ENCODE results near the gene C1orf159.

Gene C1orf159

GRCh38 chr1:1092894-1093609 lies 22.8 kb downstream of the C1orf159 start:
- Histone ChIP-seq H3K4me1 (no peaks in the 10 kb centered on the region), H3K27ac (no peak overlapping the region), H3K36me3 (peaks cover 0 to 11% (median 0%) of the 10 kb centered on the region in 3 donors), H3K9me3 (no peaks in the 10 kb centered on the region), H3K27me3 (no peaks in the 10 kb centered on the region), H3K4me3 (no peak overlapping the region)
- intact Hi-C loops (cut with DNase I; ENCODE audit: low total_unique reads), result no loop called here
- TF ChIP-seq CTCF (IDR thresholded peaks at IDR 0.05), result no peak
- peak; percentile 12 to 17 for DNase-seq

DNA sequence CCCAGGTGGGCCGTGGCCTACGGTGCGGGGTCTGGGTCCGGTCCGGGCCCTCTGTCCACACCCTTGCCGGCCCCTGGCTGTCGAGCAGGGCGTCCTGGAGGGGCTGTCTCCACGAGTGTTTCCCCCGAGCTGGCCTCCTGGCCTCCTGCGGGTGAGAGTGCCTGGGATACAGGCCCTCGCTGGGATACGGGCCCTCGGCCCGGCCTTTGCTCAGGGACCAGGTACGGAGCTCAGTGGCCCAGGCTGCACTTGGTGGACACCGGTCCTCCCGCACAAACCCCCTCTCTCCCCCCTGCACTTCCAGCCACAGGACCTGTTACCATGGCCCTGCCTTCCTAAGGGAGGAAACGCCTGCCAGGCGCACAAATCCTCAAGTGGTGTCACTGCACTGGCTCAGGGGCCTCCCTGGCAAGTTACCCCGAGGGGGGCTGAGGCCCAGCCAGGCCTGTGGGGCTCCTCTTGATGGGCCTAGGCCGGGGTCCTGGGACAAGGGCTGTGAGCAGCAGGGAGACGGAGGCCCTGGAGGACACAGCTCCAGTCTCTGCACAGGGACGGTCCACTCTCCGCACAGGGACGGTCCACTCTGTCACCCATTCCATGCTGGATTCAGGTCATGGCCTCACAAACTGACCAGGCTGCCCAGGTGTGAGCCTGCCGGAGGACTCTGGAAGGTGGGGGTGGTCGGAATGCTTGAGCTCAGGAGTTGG lies 23.6 kb downstream of the C1orf159 start:
- H3K36me3 ChIP-seq, result peaks cover 0 to 12% (median 0%) of the 10 kb centered on the region in 3 donors
- peak; percentile 3 to 47 for DNase-seq
- H3K27me3 ChIP-seq, result no peaks in the 10 kb centered on the region
- no peak overlapping the region for H3K4me3 ChIP-seq
- H3K27ac ChIP-seq, result no peak overlapping the region
- H3K9me3 ChIP-seq, result no peaks in the 10 kb centered on the region
- intact Hi-C loops (cut with DNase I; ENCODE audit: low total_unique reads), result no loop called here
- H3K4me1 ChIP-seq, result no peaks in the 10 kb centered on the region
- TF ChIP-seq CTCF (IDR thresholded peaks at IDR 0.05), result no peak

DNA sequence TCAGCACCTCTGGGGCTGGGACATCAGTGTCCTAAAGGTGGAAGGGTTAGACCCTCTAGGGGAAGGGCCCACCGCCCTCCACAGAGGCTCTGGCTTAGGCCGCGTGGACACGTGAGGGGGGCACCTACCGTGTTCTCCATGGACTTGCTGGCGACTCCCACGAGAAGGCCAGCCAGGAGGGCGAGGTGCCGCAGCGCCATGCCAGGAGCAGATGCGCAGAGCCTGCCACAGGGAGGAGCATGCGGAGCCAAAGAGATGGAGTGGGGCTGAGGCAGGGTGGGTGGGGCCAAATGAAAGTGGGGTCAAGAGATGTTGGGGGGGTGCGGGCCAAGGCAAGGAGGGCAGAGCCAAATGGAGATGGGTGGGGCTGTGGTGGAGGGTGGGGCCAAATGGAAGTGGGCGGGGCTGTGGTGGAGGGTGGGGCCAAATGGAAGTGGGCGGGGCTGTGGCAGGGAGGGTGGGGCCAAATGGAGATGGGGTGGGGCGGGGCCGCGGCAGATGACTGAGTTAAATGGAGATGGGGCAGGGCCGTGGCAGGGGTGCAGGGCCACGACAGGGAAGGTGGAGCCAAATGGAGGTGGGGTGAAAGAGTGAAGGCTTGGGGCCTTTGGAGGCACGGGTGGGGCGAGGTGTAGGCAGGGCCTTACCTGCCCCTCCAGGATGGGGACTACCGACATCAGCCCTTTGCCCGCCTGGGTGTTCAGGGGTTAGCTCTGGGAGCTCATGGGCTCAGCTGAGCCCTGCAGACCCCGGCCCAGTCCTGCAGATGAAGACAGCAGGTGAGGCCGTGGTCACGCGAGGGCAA lies 24.3 kb downstream of the C1orf159 start:
- intact Hi-C loops (cut with DNase I; ENCODE audit: low total_unique reads), result no loop called here
- Histone ChIP-seq H3K27me3 (no peaks in the 10 kb centered on the region), H3K27ac (no peak overlapping the region), H3K36me3 (peaks cover 0 to 19% (median 0%) of the 10 kb centered on the region in 3 donors), H3K9me3 (no peaks in the 10 kb centered on the region), H3K4me3 (no peak overlapping the region), H3K4me1 (no peaks in the 10 kb centered on the region)
- DNase-seq, result peak; percentile 17 to 55
- no peak for TF ChIP-seq CTCF (IDR thresholded peaks at IDR 0.05)

GRCh38 chr1:1090424-1091343 lies 25.2 kb downstream of the C1orf159 start:
- TF ChIP-seq CTCF (IDR thresholded peaks at IDR 0.05), result no peak
- no peaks in the 10 kb centered on the region for H3K9me3 ChIP-seq
- no peak overlapping the region for H3K4me3 ChIP-seq
- intact Hi-C loops (cut with DNase I; ENCODE audit: low total_unique reads), result no loop called here
- H3K27me3 ChIP-seq, result no peaks in the 10 kb centered on the region
- no peak overlapping the region for H3K27ac ChIP-seq
- no peaks in the 10 kb centered on the region for H3K4me1 ChIP-seq
- DNase-seq, result peak; percentile 18 to 58
- peaks cover 0 to 25% (median 0%) of the 10 kb centered on the region in 3 donors for H3K36me3 ChIP-seq

Measured in tibial artery (tissue), 4 donors.